Fibroblast of lung (primary cell): ENCODE data around the gene KMT2E.

Source experiments
- CTCF ChIP-seq, 2 donors: IDR thresholded peaks in 1 of 2; conservative IDR thresholded peaks in 1 of 2; 1 replicate in 1 of 2; 2 replicates in 1 of 2; pipeline ENCODE4 v1.5.1; 2011 to 2012; ENCODE audit warnings: low read length in 2 of 2, control low read depth in 1 of 2, inconsistent platforms in 1 of 2, low read depth in 1 of 2, mild to moderate bottlenecking in 1 of 2
- EZH2 ChIP-seq: IDR thresholded peaks from 2 replicates; pipeline ENCODE4 v1.5.1; 2012; ENCODE audit warnings: low read length, control low read depth, mild to moderate bottlenecking; ENCODE audit errors: missing control alignments

GRCh38 chr7:104971290-104972071, 42.5 kb upstream of the KMT2E start:
- TF ChIP-seq CTCF (conservative IDR thresholded peaks at IDR 0.05 in 1 of 2, IDR thresholded peaks at IDR 0.05 in 1 of 2; ENCODE audit: low read depth in 1 of 2, low read length in 2 of 2) (no peak), EZH2 (no peak)
